SH-SY5Y (cell line): ENCODE data around the gene NID1.

Experiments
- GATA2 ChIP-seq: IDR thresholded peaks from 2 replicates; pipeline ENCODE4 v1.6.1; 2011; ENCODE audit warnings: mild to moderate bottlenecking, low read depth, low read length
- GATA3 ChIP-seq: IDR thresholded peaks from 2 replicates; pipeline ENCODE4 v1.6.1; 2011; ENCODE audit warnings: low read depth, mild to moderate bottlenecking, low read length, moderate library complexity

DNA sequence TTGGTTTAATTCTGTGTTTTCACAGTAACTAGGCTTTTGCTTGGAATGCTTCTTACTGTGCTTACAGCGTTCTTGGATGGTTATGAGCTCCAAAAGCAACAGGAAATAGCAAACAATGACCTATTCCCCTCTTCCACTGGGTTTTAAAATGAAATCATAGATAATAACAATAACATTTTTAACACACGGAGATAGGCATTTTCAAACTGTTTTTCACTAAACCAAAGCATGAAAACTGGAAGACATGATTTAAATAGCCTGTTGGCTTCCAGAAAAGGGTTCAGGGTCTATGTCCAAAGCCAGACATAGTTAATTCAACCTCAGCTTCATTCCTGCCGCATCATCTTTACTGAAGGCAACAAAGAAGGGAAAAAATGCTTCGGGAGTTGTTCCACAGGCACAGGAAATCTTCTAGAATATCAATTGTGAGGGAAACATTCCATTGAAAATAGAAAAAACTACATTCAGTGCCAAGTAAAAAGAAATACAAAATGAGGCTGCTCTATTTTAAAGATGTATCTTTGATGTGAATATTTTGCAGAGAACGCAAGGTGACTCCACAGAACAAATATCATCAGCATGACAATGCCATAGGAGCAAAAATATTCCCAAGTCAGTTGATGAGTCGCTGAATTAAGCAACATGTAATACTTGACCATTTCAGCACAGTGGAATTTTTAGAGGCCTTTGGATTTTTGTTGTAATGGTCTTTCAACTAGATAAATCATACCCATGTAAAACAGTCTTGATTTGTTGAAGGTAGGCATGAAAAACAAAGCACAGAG is 80.7 kb downstream of the NID1 start:
- TF ChIP-seq GATA2 (no peak), GATA3 (no peak)
